MG63 (cell line): ENCODE results near the gene UCP2. TPM values are rescaled to one million over a fixed set of nuclear protein-coding genes. Genes with fewer than 3 reads are reported as not detected.
A peak's percentile ranks its signal among the peaks of the same experiment; 100 is the strongest.
"Not testable (repeated sequence)": the region's sequence is repeated elsewhere in the genome, so short reads cannot be mapped to it uniquely, and the experiment has no call there.

Source experiments
- DNase-seq: peaks from one replicate; pipeline ENCODE4 v3.0.0-alpha.2; 2020
- H3K27me3 ChIP-seq: fragments of 250-450 bp; sonication (Bioruptor Pico); 2 replicates; pipeline ENCODE4 v1.5.1; 2020; ENCODE audit warnings: mild to moderate bottlenecking, moderate library complexity
- H3K36me3 ChIP-seq: fragments of 250-450 bp; sonication (Bioruptor Pico); 2 replicates; pipeline ENCODE4 v1.5.1; 2020; ENCODE audit warnings: mild to moderate bottlenecking, moderate library complexity
- H3K4me3 ChIP-seq: fragments of 250-450 bp; sonication (Bioruptor Pico); 2 replicates; pipeline ENCODE4 v1.5.1; 2020; ENCODE audit warnings: mild to moderate bottlenecking, moderate library complexity
- H3K9me3 ChIP-seq: fragments of 250-450 bp; sonication (Bioruptor Pico); 2 replicates; pipeline ENCODE4 v1.5.1; 2020; ENCODE audit warnings: mild to moderate bottlenecking, moderate library complexity
- total RNA-seq: library from RNA; depleted of rRNA; stranded (reverse); fragments of >200 nt; shearing (Covaris generic); gene quantifications from 2 replicates; pipeline ENCODE4 v1.2.3, GENCODE V29; 2014; ENCODE audit warnings: low replicate concordance; rRNA removed

Gene UCP2
- total RNA-seq, 1 experiment from 2014 or later: 2.3 TPM

DNA sequence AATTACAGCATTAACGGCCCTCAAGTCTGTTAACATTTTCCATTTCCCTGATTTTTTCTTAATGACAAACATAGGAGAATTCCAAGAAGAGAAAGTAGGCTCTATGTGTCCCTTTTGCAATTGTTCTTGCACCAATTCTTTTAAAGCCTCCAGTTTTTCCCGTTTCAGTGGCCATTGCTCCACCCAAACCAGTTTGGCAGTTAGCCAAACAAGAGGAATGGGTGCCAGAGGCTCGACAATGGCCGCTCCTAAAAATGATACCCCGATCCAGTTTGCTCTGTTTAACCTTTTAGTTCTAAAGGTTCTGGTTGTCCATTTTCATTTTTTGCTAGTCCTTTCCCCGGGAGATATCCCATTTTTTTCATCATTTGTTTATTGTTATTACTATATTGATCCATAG is 38.6 kb downstream of the UCP2 start:
- H3K36me3 ChIP-seq: peaks cover 4% of the 10 kb centered on the region; the same call in 1 of the 2 replicates
- no peak overlapping the region for H3K4me3 ChIP-seq
- no peak for DNase-seq
- H3K27me3 ChIP-seq: no peaks in the 10 kb centered on the region
- peaks cover 12% of the 10 kb centered on the region; the same call in 1 of the 2 replicates for H3K9me3 ChIP-seq

- no peaks in the 10 kb centered on the region for H3K27me3 ChIP-seq
- peaks cover 12% of the 10 kb centered on the region for H3K9me3 ChIP-seq
- DNase-seq: no peak
- H3K4me3 ChIP-seq: no peak overlapping the region
- H3K36me3 ChIP-seq: peaks cover 4% of the 10 kb centered on the region; the same call in 1 of the 2 replicates
These were observed 40.6 kb downstream of the UCP2 start for GRCh38 chr11:73942010-73942409.

GRCh38 chr11:73940801-73941570 is 41.7 kb downstream of the UCP2 start:
- Histone ChIP-seq H3K4me3 (no peak overlapping the region), H3K9me3 (peaks cover 12% of the 10 kb centered on the region), H3K27me3 (no peaks in the 10 kb centered on the region), H3K36me3 (peaks cover 4% of the 10 kb centered on the region; the same call in 1 of the 2 replicates)
- DNase-seq: no peak

DNA sequence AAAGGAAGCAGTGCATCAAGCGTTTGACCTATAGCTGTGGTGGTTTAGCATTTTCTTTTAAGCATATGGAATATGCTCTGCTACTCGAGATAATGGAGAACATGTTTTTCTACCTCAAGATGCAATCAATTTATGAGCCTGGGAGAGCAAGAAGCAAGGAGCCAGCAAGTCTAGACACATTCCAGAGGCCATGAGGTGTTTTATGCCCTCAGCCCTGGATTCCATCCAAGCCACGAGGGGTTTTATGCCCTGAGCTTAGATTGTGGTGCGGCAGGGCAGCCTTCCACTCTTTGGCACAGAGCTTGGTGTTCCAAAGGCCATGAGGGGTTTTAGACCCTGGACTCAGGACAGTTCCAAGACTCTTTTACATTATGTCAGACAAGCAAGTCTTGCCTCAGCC is 43.5 kb downstream of the UCP2 start:
- Histone ChIP-seq H3K27me3 (no peaks in the 10 kb centered on the region), H3K9me3 (peaks cover 12% of the 10 kb centered on the region), H3K36me3 (peaks cover 4% of the 10 kb centered on the region; the same call in 1 of the 2 replicates), H3K4me3 (no peak overlapping the region)
- peak; percentile 16 for DNase-seq

DNA sequence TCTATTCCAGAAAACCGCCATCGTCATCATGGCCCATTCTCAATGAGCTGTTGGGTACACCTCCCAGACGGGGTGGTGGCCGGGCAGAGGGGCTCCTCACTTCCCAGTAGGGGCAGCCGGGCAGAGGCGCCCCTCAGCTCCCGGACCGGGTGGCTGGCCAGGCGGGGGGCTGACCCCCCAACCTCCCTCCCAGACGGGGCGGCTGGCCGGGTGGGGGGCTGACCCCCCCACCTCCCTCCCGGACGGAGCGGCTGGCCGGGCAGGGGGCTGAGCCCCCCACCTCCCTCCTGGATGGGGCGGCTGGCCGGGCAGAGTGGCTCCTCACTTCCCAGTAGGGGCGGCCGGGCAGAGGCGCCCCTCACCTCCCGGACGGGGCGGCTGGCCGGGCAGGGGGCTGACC is 46.6 kb downstream of the UCP2 start:
- not testable (repeated sequence) for H3K9me3 ChIP-seq, H3K36me3 ChIP-seq, H3K27me3 ChIP-seq, DNase-seq, H3K4me3 ChIP-seq

DNA sequence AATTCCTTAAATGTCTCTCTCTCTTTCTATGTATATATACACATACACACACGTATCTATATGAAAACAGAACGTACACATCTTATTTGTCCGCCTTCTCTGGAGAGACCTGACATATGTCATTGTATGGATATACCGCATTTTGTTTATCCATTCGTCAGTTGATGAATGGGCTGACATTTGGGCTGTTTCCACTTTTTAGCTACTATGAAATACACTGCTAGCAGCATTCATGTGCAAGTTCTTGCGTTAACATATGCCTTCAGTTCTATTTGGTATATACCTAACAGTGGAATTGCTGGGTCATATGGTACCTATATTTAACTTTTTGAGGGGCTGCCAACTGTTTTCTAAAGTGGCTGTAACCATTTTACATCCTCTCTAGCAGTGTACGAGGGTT is 49.9 kb downstream of the UCP2 start:
- Histone ChIP-seq H3K36me3 (peaks cover 24% of the 10 kb centered on the region), H3K4me3 (no peak overlapping the region), H3K9me3 (no peaks in the 10 kb centered on the region), H3K27me3 (no peaks in the 10 kb centered on the region)
- no peak for DNase-seq

DNA sequence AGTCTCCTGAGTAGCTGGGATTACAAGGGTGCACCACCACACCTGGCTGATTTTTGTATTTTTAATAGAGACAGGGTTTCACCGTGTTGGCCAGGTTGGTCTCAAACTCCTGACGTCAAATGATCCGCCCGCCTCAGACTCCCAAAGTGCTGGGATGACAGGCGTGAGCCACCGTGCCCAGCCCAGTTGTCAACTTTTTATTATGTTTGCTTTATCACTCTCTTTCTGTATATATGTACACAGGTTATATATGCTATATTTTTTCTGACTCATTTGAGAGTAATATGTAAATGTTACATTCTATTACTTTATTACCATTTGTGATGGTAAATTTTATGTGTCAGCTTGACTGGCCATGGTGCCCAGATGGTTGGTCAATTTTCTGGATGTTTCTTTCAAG is 50.7 kb downstream of the UCP2 start:
- no peak for DNase-seq
- H3K9me3 ChIP-seq: no peaks in the 10 kb centered on the region
- H3K36me3 ChIP-seq: peaks cover 33% of the 10 kb centered on the region
- H3K27me3 ChIP-seq: no peaks in the 10 kb centered on the region
- H3K4me3 ChIP-seq: no peak overlapping the region

DNA sequence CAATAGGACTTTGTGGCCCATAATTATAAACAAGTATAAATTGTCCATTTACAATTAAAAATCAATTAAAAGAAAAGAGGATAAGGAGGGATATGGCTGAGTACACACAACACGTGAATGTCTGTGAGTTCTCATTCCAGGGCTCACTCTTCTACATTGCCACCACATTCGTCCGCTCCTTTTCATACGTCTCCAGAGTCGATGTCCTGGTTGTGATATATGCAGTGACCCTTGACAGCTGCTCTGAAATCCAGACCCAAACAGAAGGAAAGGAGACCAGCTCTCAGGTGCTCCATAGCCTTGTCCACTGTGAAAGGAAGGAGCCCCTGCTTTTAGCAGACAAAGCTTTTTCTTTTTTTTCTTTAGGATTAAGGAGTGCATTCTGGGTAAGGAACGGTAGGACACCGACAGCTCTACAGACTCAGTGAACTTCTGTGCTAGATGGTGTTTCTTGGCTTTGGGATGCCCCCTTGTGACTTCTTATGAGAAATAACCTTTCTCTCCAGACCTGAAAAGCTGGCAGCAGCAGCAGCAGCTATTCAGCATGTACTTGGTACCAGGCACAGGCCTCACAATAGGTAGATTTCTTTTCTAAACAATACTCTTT is 51.5 kb downstream of the UCP2 start:
- Histone ChIP-seq H3K36me3 (peaks cover 40% of the 10 kb centered on the region), H3K9me3 (no peaks in the 10 kb centered on the region), H3K27me3 (no peaks in the 10 kb centered on the region), H3K4me3 (no peak overlapping the region)
- peak; percentile 28 for DNase-seq

- Histone ChIP-seq H3K27me3 (no peaks in the 10 kb centered on the region), H3K4me3 (no peak overlapping the region), H3K36me3 (peaks cover 43% of the 10 kb centered on the region), H3K9me3 (no peaks in the 10 kb centered on the region)
- DNase-seq: no peak
These were observed 53.3 kb downstream of the UCP2 start for GRCh38 chr11:73929388-73929787.

Other genes starting within 250 kb of the UCP2 start
- 69.1 and 72.2 TPM in 2 replicates for gene RAB6A, start 221.8 kb downstream of the UCP2 start, total RNA-seq
- 48.6 and 52.0 TPM in 2 replicates for gene MRPL48, start 195.0 kb downstream of the UCP2 start, total RNA-seq
- gene COA4, start 106.0 kb downstream of the UCP2 start, total RNA-seq: 72.3 and 74.8 TPM in 2 replicates
- 9.8 and 12.1 TPM in 2 replicates for gene PAAF1, start 105.8 kb downstream of the UCP2 start, total RNA-seq
- 0.79 TPM in 1 of 2 replicates, not detected in the other for gene DNAJB13, start 31.8 kb downstream of the UCP2 start, total RNA-seq
- not detected in 2 replicates for gene UCP3, start 26.2 kb upstream of the UCP2 start, total RNA-seq
- gene C2CD3, start 188.2 kb upstream of the UCP2 start, total RNA-seq: 5.8 and 7.8 TPM in 2 replicates
- 29.0 and 31.6 TPM in 2 replicates for gene PPME1, start 188.4 kb upstream of the UCP2 start, total RNA-seq